ENCODE results near the gene COA7.

The COA7 gene

DNA sequence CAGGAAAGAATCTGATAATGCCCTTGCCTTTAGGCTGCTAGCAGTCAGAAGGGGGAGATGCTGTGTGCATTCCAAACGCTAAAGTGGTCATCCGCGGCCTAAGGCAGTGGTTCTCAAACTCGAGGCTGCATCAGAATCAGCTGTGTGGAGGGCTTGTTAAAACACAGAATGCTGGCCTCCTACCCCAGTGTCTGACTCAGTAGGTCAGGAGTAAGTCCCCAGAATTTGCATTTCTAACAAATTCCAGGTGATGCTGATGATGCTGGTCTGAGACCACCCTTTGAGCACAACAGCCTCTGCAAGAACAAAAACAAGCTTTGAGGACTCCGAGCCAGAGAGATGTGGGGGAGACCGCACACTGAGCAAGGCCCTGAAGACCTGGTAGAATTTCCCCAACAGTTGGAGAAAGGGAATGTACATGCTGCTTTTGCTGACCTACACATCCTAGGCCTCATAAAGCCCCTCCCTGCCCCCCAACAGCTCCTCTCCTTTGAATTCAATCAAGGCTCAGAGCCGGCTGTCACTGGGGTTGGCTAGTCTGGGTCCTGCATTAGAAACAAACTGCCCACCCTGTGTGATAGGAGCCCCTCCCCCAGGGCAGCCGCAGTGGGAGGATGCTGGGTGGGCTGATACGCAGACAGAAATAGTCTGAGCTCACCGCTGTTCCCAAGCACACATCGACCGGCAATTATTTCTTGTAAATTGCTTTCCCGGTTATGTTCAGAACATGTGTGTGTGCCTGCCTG, 38.1 kb downstream of the COA7 start:
- H3K4me2 ChIP-seq (ENCODE audit: low read depth, low read length) = no peak overlapping the region
- no peaks in the 10 kb centered on the region for H4K20me1 ChIP-seq (ENCODE audit: insufficient read depth, low read length)
- H3K36me3 ChIP-seq (replicated peaks; ENCODE audit: insufficient read depth, low read length) = no peaks in the 10 kb centered on the region
- no peaks in the 10 kb centered on the region for H3K9me3 ChIP-seq (replicated peaks; ENCODE audit: insufficient read depth, low read length)
- H3K27ac ChIP-seq (ENCODE audit: low read length) = no peak overlapping the region
- H3K27me3 ChIP-seq (replicated peaks; ENCODE audit: insufficient read depth, low read length) = no peaks in the 10 kb centered on the region
- TF ChIP-seq, protein P1, sequence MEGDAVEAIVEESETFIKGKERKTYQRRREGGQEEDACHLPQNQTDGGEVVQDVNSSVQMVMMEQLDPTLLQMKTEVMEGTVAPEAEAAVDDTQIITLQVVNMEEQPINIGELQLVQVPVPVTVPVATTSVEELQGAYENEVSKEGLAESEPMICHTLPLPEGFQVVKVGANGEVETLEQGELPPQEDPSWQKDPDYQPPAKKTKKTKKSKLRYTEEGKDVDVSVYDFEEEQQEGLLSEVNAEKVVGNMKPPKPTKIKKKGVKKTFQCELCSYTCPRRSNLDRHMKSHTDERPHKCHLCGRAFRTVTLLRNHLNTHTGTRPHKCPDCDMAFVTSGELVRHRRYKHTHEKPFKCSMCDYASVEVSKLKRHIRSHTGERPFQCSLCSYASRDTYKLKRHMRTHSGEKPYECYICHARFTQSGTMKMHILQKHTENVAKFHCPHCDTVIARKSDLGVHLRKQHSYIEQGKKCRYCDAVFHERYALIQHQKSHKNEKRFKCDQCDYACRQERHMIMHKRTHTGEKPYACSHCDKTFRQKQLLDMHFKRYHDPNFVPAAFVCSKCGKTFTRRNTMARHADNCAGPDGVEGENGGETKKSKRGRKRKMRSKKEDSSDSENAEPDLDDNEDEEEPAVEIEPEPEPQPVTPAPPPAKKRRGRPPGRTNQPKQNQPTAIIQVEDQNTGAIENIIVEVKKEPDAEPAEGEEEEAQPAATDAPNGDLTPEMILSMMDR (IDR thresholded peaks at IDR 0.05; ENCODE audit: low read length) = no peak
- TF ChIP-seq EZH2 (optimal IDR thresholded peaks at IDR 0.05; ENCODE audit: low read depth, low read length) (no peak), EZH2phosphoT487 (IDR thresholded peaks at IDR 0.05; ENCODE audit: low read length) (no peak)
- no peak for DNase-seq
- H3K9ac ChIP-seq (ENCODE audit: low read length) = no peak overlapping the region
- H3F3A ChIP-seq (ENCODE audit: insufficient read depth, low read length) = no peaks in the 10 kb centered on the region
- H3K9me2 ChIP-seq (replicated peaks; ENCODE audit: insufficient read depth, low read length) = no peaks in the 10 kb centered on the region
- no peaks in the 10 kb centered on the region for H3K4me1 ChIP-seq (ENCODE audit: low read length)
- H2AFZ ChIP-seq (ENCODE audit: low read length) = no peak overlapping the region
- H3K79me2 ChIP-seq (ENCODE audit: low read length) = no peaks in the 10 kb centered on the region
- H3K4me3 ChIP-seq (ENCODE audit: low read length) = no peak overlapping the region

DNA sequence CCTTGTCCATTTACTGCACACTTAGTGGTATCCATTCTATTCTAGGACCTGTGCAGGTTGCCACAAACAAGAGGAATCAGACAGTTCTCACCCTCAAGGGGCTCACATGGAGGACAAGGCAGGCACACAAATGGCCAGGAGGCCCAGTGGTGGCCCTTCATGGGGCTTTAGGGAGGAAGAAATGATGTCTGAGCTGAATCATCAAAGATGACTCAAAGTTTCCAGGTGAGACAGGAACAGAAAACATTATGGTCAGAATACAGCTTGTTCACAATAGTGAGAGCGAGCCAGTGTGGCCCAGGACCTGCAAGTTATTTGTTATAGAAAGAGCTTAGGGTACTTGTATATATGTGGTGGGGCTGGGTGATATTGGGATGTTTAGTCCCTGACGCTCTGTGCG, 38.8 kb downstream of the COA7 start:
- no peak overlapping the region for H3K4me2 ChIP-seq (ENCODE audit: low read depth, low read length)
- TF ChIP-seq EZH2 (optimal IDR thresholded peaks at IDR 0.05; ENCODE audit: low read depth, low read length) = no peak
- no peak for TF ChIP-seq EZH2phosphoT487 (IDR thresholded peaks at IDR 0.05; ENCODE audit: low read length)
- TF ChIP-seq, protein P1 (IDR thresholded peaks at IDR 0.05; ENCODE audit: low read length) = no peak

DNA sequence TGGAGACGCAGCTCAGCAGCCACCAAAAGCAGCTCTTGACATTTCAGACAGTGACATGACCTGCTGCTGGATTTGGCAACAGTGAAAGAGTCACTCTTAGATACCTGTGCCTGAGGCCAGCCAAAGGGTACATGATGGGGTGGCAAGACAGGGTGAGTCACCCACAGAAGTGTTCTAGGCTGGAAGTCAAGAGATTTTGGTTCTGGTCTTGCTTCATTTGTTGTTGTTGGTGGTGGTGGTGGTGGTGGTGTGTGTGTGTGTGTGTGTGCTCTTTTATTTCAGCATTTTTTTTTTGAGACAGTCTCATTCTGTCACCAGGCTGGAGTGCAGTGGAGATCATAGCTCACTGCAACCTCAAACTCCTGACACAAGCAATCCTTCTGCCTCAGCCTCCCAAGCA, 39.4 kb downstream of the COA7 start:
- H3K4me1 ChIP-seq (ENCODE audit: low read length) = no peaks in the 10 kb centered on the region
- H4K20me1 ChIP-seq (ENCODE audit: insufficient read depth, low read length) = no peaks in the 10 kb centered on the region
- H2AFZ ChIP-seq (ENCODE audit: low read length) = no peak overlapping the region
- no peak overlapping the region for H3K9ac ChIP-seq (ENCODE audit: low read length)
- no peaks in the 10 kb centered on the region for H3K9me2 ChIP-seq (replicated peaks; ENCODE audit: insufficient read depth, low read length)
- H3K27me3 ChIP-seq (replicated peaks; ENCODE audit: insufficient read depth, low read length) = no peaks in the 10 kb centered on the region
- TF ChIP-seq EZH2phosphoT487 (IDR thresholded peaks at IDR 0.05; ENCODE audit: low read length) (no peak), EZH2 (optimal IDR thresholded peaks at IDR 0.05; ENCODE audit: low read depth, low read length) (no peak)
- TF ChIP-seq, protein P1 (IDR thresholded peaks at IDR 0.05; ENCODE audit: low read length) = no peak
- DNase-seq = no peak
- no peak overlapping the region for H3K4me2 ChIP-seq (ENCODE audit: low read depth, low read length)
- no peaks in the 10 kb centered on the region for H3F3A ChIP-seq (ENCODE audit: insufficient read depth, low read length)
- H3K27ac ChIP-seq (ENCODE audit: low read length) = no peak overlapping the region
- H3K4me3 ChIP-seq (ENCODE audit: low read length) = no peak overlapping the region
- H3K79me2 ChIP-seq (ENCODE audit: low read length) = no peaks in the 10 kb centered on the region
- H3K36me3 ChIP-seq (replicated peaks; ENCODE audit: insufficient read depth, low read length) = no peaks in the 10 kb centered on the region
- no peaks in the 10 kb centered on the region for H3K9me3 ChIP-seq (replicated peaks; ENCODE audit: insufficient read depth, low read length)

More for the DNA sequence above, 38.8 kb downstream of the COA7 start:
- no peaks in the 10 kb centered on the region for H3K36me3 ChIP-seq (replicated peaks; ENCODE audit: insufficient read depth, low read length)
- no peak for DNase-seq
- no peak overlapping the region for H2AFZ ChIP-seq (ENCODE audit: low read length)
- H3K9me2 ChIP-seq (replicated peaks; ENCODE audit: insufficient read depth, low read length) = no peaks in the 10 kb centered on the region
- no peaks in the 10 kb centered on the region for H3F3A ChIP-seq (ENCODE audit: insufficient read depth, low read length)
- no peaks in the 10 kb centered on the region for H4K20me1 ChIP-seq (ENCODE audit: insufficient read depth, low read length)
- H3K9me3 ChIP-seq (replicated peaks; ENCODE audit: insufficient read depth, low read length) = no peaks in the 10 kb centered on the region
- H3K27me3 ChIP-seq (replicated peaks; ENCODE audit: insufficient read depth, low read length) = no peaks in the 10 kb centered on the region
- H3K9ac ChIP-seq (ENCODE audit: low read length) = no peak overlapping the region
- H3K27ac ChIP-seq (ENCODE audit: low read length) = no peak overlapping the region
- H3K4me1 ChIP-seq (ENCODE audit: low read length) = no peaks in the 10 kb centered on the region
- H3K79me2 ChIP-seq (ENCODE audit: low read length) = no peaks in the 10 kb centered on the region
- no peak overlapping the region for H3K4me3 ChIP-seq (ENCODE audit: low read length)

Data from MM.1S (cell line).